ENCODE data around the gene LY6G6D.

Gene LY6G6D

GRCh38 chr6:31715022-31715958 lies at the start of gene LY6G6D:
LY6G6D (plus strand) TSS chr6:31715348; CDS start chr6:31715356, 8 bp downstream.
- DNase-seq (ENCODE audit: low read depth in 1 of 2, low spot score in 1 of 2): no peak

DNA sequence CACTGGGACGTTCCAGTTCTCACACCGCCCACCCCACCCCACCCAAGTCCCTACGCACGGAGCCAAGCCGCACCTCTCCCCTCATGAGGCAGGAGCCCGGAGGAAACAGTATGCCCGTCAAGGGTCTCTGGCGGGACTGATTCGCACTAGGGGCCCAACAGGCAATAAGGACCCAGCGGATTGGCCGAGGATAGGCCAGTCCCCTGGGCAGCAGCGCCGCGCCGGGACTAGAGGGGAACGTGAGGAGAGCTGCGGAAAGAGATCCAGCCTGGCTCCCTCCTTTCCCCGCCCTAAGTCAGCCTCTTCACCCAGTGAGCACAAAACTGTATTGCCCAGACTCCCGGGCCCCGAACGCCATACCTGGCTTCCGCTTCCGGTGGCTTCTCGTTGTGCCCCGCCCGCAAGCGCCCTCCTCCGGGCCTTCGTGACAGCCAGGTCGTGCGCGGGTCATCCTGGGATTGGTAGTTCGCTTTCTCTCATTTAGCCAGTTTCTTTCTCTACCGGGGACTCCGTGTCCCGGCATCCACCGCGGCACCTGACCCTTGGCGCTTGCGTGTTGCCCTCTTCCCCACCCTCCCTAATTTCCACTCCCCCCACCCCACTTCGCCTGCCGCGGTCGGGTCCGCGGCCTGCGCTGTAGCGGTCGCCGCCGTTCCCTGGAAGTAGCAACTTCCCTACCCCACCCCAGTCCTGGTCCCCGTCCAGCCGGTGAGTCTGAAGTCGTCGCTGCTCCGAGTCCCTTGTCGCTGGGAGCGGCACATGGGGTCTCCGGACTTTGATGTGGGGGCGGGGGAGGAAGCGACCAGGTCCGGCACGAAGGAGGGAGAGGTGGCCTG lies 49.4 kb upstream of the LY6G6D start, which contains the start of gene CSNK2B:
TSS of gene CSNK2B (plus strand) at position 580 of the 836 bp plus-strand sequence. CDS start 752 bp downstream, outside the sequence.
- DNase-seq (ENCODE audit: low read depth in 1 of 2, low spot score in 1 of 2): peak; percentile 95 to 96

DNA sequence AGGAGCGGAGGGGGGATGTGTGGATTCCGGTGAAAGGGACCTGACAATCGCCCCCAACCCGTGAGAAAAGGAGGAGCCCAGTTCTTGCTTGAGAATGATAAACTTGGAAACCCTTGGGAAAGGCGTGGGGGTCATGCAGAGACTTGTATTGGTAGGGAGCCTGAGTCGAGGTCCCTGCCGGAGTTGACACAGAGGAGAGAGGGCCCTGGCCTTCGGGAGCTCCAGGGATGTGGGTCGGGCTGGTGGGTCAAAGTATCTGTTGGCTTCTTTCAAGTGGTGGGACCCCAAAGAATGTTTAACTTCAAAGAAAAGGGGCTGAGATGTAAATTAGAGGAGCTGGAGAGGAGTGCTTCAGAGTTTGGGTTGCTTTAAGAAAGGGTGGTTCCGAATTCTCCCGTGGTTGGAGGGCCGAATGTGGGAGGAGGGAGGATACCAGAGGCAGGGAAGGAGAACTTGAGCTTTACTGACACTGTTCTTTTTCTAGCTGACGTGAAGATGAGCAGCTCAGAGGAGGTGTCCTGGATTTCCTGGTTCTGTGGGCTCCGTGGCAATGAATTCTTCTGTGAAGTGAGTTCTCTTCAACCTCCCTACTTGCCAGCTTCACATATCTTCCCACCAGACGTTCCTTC lies 48.7 kb upstream of the LY6G6D start:
- DNase-seq (ENCODE audit: low read depth in 1 of 2, low spot score in 1 of 2): no peak

- DNase-seq (ENCODE audit: low read depth in 1 of 2, low spot score in 1 of 2): no peak
Measured at GRCh38 chr6:31669676-31670075, 45.5 kb upstream of the LY6G6D start, which contains the start of gene LY6G5B. LY6G5B (plus strand) TSS chr6:31669976; CDS start chr6:31670951, 975 bp downstream.

GRCh38 chr6:31676322-31676903 lies 38.7 kb upstream of the LY6G6D start:
- no peak for DNase-seq (ENCODE audit: low read depth in 1 of 2, low spot score in 1 of 2)

GRCh38 chr6:31676904-31677303 lies 38.2 kb upstream of the LY6G6D start:
- DNase-seq (ENCODE audit: low read depth in 1 of 2, low spot score in 1 of 2): no peak

DNA sequence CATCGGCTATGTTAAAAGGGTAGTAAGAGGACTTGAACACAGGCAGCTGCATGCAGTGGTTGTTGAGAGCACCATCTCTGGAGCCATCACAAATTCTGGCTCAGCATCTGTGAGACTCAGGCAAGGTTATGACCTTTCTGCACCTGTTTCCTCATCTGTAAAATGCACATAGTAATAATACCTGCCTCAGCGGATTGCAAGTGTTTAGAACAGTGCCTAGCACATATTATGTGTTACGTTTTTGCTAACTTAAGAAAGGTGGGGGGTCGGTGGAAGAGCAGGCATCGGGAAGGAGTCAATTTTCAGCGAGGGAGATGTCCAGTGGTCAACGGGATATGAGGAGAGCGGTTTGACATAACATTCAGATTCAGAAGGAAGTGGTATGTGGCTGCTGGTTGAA lies 37.2 kb upstream of the LY6G6D start:
- DNase-seq (ENCODE audit: low read depth in 1 of 2, low spot score in 1 of 2): no peak

- peak in 1 of 2 donors; percentile 61 for DNase-seq (ENCODE audit: low read depth in 1 of 2, low spot score in 1 of 2)
Measured at GRCh38 chr6:31680226-31681134, 34.7 kb upstream of the LY6G6D start, which contains the start of gene LY6G5C. LY6G5C (minus strand) TSS chr6:31681067; CDS start chr6:31680373, 694 bp downstream.

DNA sequence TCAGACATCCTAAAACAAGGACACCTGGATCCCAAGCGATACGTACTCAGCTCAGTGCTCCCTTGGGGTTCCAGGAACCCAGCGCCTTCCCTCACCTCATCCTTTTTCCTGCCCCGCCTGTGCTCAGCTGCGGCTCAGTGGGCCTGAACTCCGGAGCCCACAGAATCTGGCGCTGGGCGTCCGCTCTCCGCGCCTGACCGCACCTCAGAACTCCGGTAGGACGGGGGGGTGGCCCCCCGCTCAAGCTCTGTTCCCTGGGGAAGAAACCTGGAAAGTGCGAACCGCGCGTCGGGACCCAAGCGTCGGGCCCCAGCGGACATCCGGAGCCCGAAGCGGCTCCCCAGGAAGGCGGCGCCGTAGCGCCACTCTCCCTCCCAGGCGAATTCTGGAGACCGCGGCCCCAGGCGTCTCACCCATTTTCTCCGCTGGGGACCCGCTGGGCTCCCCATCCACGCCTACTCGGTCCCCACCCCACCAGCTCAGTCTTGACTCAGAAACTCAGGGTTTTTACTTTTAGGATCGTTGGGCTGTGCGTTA lies 33.9 kb upstream of the LY6G6D start:
- no peak for DNase-seq (ENCODE audit: low read depth in 1 of 2, low spot score in 1 of 2)

DNA sequence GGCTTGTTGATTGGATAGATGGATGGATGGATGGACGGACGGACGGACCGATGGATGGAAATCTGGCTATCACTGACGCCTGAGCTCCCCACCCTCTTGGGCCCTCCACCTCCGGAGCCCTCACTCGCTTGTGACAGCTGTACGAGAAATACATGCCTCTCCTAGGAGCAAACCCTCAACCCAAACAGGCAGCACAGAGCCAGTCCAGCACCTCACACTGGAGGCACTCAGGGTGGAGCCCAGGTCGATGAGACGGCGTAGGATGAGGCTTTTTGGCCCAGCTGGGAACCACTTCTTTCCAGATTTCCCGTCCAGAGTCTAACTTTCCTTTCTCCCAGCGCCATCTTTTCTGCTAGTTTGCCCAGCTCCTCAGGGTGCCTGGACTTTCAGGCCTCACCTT lies 31.6 kb upstream of the LY6G6D start:
- DNase-seq (ENCODE audit: low read depth in 1 of 2, low spot score in 1 of 2): no peak

- no peak for DNase-seq (ENCODE audit: low read depth in 1 of 2, low spot score in 1 of 2)
Measured at GRCh38 chr6:31686483-31686882, 28.7 kb upstream of the LY6G6D start.

DNA sequence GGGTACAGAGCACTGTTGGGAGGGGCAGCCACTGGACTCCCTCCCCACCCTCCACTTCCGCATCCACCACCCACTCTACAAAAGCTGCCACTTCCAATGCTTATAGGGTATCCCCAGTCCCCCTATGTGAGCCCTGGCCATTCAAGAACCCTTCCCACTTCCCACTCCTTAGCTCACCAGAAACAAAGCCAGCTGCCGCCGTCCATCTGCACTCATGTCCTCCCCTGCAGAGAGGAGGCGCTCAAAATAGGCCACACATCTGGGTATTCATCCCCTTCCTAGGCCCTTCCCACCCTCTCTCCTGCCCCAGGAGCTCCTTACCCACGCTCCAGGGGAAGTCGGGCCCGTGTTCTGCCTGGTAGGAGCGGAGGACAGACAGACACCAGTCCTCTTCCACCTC lies 27.8 kb upstream of the LY6G6D start:
- DNase-seq (ENCODE audit: low read depth in 1 of 2, low spot score in 1 of 2): no peak

DNA sequence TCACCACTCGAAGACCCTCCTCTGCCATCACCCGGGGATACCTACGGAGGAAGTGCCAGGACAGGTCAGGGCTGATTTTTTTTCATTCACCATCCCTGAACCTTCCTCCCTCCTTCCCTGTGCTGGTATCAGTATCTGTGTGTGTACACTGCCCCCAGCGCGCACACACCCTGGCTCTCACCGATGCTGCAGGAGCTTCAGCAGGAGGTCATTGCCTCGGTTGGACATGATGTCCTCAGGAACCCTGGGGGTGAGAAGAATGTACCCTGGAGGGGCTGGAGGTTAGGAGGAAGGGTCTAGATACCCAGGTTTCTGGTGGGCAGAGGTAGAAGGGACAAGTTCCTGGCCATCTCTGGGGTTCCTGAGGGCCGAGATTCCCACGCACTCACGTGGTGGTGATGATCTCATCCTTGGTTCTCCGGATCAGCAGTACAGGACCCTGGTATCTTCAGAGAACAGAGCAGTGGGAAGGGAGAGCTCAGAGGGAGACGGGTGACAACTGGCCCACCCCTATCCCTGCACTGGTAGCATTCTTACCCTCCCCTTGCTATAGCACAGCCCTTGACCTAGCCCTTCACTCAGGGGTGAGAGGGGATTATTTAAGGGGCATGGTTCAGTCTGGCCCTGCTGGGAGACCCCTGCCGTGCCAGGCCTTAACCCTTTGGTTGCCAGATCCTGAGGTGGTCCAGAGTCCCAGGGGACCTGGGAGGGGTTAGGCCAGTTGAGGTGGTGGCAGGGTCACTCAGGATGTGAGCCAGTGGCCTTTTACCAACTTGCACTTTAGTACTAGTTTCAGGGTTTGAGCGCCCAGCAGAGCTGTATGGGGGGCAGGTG lies 27.1 kb upstream of the LY6G6D start:
- no peak for DNase-seq (ENCODE audit: low read depth in 1 of 2, low spot score in 1 of 2)

DNA sequence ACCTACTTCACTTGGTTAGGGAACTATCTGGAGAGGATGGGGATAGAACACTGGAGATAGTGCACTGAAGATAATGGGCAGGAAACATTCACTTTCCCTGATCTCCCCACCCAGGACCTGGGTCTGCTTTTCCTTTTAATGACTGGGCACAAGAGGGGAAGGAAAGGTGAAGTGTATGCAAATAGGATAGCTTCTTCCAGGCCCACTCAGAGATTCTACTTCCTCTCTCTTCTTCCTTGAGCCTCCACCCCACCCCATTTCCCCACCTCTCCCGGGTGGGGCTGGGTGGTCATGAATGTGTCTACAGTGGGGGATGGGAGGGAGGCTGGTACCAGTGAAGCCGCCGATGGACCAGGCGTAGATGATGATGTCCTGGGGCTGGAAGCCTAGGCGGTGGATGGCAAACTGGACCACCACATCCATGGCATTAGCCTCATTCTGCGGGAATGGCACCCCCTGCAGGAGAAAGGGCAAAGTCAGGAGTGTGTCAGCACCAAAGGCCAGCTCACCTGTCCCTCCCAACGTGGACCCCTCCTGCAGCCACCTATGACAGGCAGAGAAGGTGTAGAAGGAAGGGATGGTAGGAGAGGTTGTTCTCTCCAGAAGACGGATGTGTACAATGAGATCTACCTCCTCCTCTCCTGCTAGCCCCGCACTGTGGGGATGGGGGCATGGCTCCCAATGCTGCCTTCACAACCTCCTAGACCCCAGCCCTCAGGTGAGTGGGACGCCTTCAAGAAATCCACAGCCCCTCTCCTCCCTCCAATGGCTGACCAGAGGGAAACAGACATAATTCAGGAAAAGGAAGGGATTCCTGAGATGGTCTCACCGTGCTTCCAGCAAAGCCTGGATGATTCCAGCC lies 25.7 kb upstream of the LY6G6D start:
- DNase-seq (ENCODE audit: low read depth in 1 of 2, low spot score in 1 of 2): no peak

DNA sequence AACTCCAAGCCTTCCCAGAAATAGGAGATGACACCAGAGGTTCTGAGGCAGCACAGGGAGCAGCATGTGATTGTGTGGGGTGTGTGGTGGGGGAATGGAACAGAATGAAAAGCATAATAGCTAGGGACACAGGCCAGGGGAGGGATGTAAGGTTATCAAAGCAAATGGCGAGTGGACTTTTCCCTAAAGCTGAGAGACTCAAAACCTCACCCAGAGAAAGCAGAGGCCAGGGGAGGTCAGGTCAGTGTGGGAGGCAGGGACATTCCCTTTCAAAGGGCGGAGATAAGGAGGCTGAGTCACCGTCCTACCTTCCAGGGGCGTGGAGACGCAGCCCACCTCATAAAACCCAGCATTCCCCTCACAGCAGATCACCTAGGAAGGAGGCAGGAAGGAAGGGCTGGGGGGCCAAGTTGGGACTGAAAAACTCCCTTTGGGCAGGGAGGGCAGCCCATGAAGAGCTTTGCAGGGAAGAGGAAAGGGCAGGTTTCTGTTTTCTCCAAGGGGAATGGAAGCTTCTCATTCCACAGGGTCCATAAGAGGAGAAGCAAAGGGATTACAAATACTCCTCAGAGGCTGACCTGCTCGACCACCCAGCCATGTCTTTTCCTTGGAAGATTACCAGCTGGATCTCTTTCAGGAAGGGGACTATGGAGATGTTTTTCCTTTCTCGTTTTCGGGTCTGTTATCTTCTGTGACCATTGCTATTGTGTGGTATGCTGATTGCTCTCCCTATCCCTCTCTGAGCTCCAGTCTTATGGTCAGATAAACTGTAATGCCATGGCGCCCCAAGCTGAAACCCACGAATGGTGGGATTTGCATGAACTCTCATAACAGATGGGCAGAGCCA lies 24.7 kb upstream of the LY6G6D start:
- no peak for DNase-seq (ENCODE audit: low read depth in 1 of 2, low spot score in 1 of 2)

DNA sequence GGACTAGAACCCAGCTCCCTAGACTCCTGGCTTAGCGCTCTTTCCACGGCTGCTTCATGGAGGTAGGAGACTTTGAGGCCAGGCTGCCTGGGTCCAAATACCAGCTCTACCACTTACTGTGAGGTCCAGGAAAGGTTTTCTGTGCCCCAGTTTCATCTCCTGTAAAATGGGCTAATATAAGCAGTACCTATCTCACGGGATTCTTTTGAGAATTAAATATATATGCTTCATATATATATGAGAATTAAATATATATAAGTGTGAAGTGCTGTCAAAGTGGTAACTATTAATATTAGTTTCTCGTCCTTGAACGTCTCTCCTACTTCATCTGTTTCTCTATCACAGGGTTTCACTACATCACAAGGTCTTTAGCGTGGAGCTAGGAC lies 24.1 kb upstream of the LY6G6D start:
- DNase-seq (ENCODE audit: low read depth in 1 of 2, low spot score in 1 of 2): no peak

All from activated CD4-positive, alpha-beta T cell treated with anti-CD3 and anti-CD28 coated beads, Interleukin-2, amount 50 U/mL, for 24 hours (primary cell).